H1 (cell line): Measurements from ENCODE around the gene BBS9. TPM values are rescaled to one million over a fixed set of nuclear protein-coding genes. Genes with fewer than 3 reads are reported as not detected.

Experiments used
- CHD7 ChIP-seq: fragments of 300-600 bp; sonication (generic); IDR thresholded peaks from 2 replicates; pipeline ENCODE4 v1.7.1; 2012; ENCODE audit warnings: low read length, moderate library complexity, mild to moderate bottlenecking, inconsistent platforms; ENCODE audit not compliant: insufficient replicate concordance
- GTF2F1 ChIP-seq: IDR thresholded peaks from 2 replicates; pipeline ENCODE4 v1.6.1; 2012; ENCODE audit warnings: low read depth, low read length, improper control_type of control experiment, borderline replicate concordance
- polyA plus RNA-seq, 7 experiments: library from polyadenylated mRNA; depleted of rRNA in 3 of 7; stranded (reverse) in 5 of 7; unstranded in 2 of 7; fragments of >200 nt in 5 of 7; fragments of 200-250 nt in 2 of 7; gene quantifications; 1 replicate in 5 of 7; 2 replicates in 1 of 7; 4 replicates in 1 of 7; pipeline versions ENCODE4 v1.2.1 to v1.2.3, GENCODE V29; 2011 to 2013; ENCODE audit warnings: missing spikeins in 2 of 7, mixed read lengths in 2 of 7
- total RNA-seq: library from RNA; stranded (reverse); fragmentation: NEBNext Ultra II Directional; extraction: Animal tissue kit (Norgen Biotek cat#: 25700); gene quantifications from 2 replicates; pipeline ENCODE4 v1.2.1, GENCODE V29; 2021
- TF ChIP-seq, protein P1 (sequence below): IDR thresholded peaks from 2 replicates; pipeline ENCODE4 v1.6.1; 2011; ENCODE audit warnings: low read depth, mild to moderate bottlenecking, low read length; ENCODE audit not compliant: insufficient read depth

BBS9 gene
- total and polyA plus RNA-seq, 2 of the 8 experiments (the other 6 are each of a cell fraction or from before 2014, with no cell fraction given): 22.3 to 37.0 TPM

DNA sequence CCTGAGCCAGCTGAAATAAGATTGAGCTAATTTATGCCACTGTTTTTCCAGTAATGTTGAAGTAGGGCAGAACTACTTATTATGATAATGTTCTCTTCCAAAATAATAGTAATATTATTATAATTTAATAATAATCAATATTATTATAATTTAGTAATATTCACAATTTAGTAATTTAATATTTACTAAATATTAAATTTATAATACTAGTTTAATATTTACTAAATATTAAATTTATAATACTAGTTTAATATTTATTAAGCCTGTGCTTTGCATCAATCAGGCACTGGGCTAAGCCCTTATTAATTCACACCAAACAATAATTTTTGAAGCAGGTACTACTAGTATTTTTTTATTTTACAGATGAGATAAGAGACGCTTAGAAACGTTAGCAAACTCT is 170.1 kb downstream of the BBS9 start (continued):
- TF ChIP-seq CHD7: no peak
- TF ChIP-seq, protein P1, sequence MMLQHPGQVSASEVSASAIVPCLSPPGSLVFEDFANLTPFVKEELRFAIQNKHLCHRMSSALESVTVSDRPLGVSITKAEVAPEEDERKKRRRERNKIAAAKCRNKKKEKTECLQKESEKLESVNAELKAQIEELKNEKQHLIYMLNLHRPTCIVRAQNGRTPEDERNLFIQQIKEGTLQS: no peak
- no peak for TF ChIP-seq GTF2F1
